Right atrium auricular region (tissue), 2 donors: Measurements from ENCODE around the gene ISG15. TPM values are rescaled to one million over a fixed set of nuclear protein-coding genes. Genes with fewer than 3 reads are reported as not detected.
"Not testable (repeated sequence)": the region's sequence is repeated elsewhere in the genome, so short reads cannot be mapped to it uniquely, and the experiment has no call there.

ENCODE experiments used
- DNase-seq: peaks from one replicate; pipeline ENCODE4 v3.0.0-alpha.2; 2019; ENCODE audit warnings: low spot score
- H3K27ac ChIP-seq, 2 donors: fragments of 200-600 bp; sonication (generic); 1 replicate in 1 of 2; 2 replicates in 1 of 2; pipeline ENCODE4 v1.5.1; 2016 to 2019
- H3K27me3 ChIP-seq, 2 donors: fragments of 200-600 bp; sonication (generic); one replicate each; pipeline versions ENCODE4 v1.5.1 to v1.6.0; 2017 to 2019
- H3K36me3 ChIP-seq: fragments of 200-600 bp; sonication (generic); one replicate; pipeline ENCODE4 v1.5.1; 2016
- H3K4me1 ChIP-seq, 2 donors: fragments of 200-600 bp; sonication (generic); one replicate each; pipeline versions ENCODE4 v1.5.1 to v1.6.0; 2017 to 2019
- H3K4me3 ChIP-seq, 2 donors: fragments of 200-600 bp; sonication (generic); 1 replicate in 1 of 2; 2 replicates in 1 of 2; pipeline ENCODE4 v1.5.1; 2017 to 2019; ENCODE audit warnings: mild to moderate bottlenecking in 1 of 2, moderate library complexity in 1 of 2
- H3K9me3 ChIP-seq, 2 donors: fragments of 200-600 bp; sonication (generic); one replicate each; pipeline ENCODE4 v1.5.1; 2019
- CTCF ChIP-seq, 2 donors: fragments of 200-600 bp; sonication (generic); IDR thresholded peaks; one replicate each; pipeline ENCODE4 v1.5.1; 2019; ENCODE audit warnings: antibody characterized with exemption in 2 of 2
- total RNA-seq, 2 donors: library from RNA; depleted of rRNA; stranded (reverse); fragments of >200 nt; gene quantifications; one replicate each; pipeline ENCODE4 v1.1.0, GENCODE V29; 2016

ISG15 gene
- total RNA-seq, 2 donors from 2014 or later = 26.8 to 32.2 TPM

DNA sequence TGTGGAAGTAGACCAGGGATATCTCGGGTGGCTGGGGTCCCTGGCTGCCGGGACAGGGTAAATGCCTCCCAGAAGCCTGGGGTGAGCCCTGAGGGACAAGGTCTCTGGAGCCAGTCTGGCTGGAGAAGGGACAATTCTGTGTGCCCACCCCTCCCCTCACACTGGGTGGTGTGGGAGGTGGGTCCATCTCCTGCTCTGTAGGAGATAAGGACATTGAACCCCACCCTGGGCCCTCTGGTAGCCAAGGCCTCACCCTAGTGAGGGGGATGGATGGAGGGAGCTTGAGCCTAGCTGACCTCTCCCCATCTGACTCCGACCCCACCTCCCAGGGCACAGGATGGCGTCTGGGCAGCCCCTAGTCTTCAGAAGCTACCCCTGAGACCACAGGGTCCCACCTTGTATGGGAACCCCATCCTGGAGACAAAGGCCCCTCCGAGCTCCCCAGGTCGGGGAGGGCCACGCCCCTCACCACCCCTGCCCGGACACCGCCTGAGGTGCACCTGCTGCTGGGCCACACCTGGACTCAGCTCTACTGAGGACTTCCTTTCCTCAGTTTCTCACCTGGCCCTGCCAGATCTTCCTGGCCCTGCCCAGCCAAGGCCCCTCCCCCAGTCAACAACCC, 11.0 kb downstream of the ISG15 start:
- H3K9me3 ChIP-seq = no peaks in the 10 kb centered on the region
- no peak overlapping the region for H3K4me3 ChIP-seq
- TF ChIP-seq CTCF (IDR thresholded peaks at IDR 0.05) = no peak
- no peak for DNase-seq
- peaks cover 0 to 54% of the 10 kb centered on the region in 2 donors for H3K4me1 ChIP-seq
- H3K27me3 ChIP-seq = no peaks in the 10 kb centered on the region
- no peak overlapping the region for H3K27ac ChIP-seq
- H3K36me3 ChIP-seq = no peaks in the 10 kb centered on the region

- DNase-seq = no peak
- H3K9me3 ChIP-seq = no peaks in the 10 kb centered on the region
- H3K36me3 ChIP-seq = no peaks in the 10 kb centered on the region
- H3K27me3 ChIP-seq = no peaks in the 10 kb centered on the region
- H3K27ac ChIP-seq = peak overlapping the region in 1 of 2 donors; percentile 16
- H3K4me3 ChIP-seq = peak overlapping the region in 1 of 2 donors; percentile 15
- peaks cover 0 to 54% of the 10 kb centered on the region in 2 donors for H3K4me1 ChIP-seq
- no peak for TF ChIP-seq CTCF (IDR thresholded peaks at IDR 0.05)
These were observed 11.7 kb downstream of the ISG15 start for GRCh38 chr1:1024771-1025699.

GRCh38 chr1:1025730-1026129, 12.4 kb downstream of the ISG15 start:
- Histone ChIP-seq H3K9me3 (no peaks in the 10 kb centered on the region), H3K4me3 (no peak overlapping the region), H3K27ac (no peak overlapping the region), H3K4me1 (peaks cover 0 to 48% of the 10 kb centered on the region in 2 donors), H3K36me3 (no peaks in the 10 kb centered on the region), H3K27me3 (no peaks in the 10 kb centered on the region)
- no peak for TF ChIP-seq CTCF (IDR thresholded peaks at IDR 0.05)
- no peak for DNase-seq

DNA sequence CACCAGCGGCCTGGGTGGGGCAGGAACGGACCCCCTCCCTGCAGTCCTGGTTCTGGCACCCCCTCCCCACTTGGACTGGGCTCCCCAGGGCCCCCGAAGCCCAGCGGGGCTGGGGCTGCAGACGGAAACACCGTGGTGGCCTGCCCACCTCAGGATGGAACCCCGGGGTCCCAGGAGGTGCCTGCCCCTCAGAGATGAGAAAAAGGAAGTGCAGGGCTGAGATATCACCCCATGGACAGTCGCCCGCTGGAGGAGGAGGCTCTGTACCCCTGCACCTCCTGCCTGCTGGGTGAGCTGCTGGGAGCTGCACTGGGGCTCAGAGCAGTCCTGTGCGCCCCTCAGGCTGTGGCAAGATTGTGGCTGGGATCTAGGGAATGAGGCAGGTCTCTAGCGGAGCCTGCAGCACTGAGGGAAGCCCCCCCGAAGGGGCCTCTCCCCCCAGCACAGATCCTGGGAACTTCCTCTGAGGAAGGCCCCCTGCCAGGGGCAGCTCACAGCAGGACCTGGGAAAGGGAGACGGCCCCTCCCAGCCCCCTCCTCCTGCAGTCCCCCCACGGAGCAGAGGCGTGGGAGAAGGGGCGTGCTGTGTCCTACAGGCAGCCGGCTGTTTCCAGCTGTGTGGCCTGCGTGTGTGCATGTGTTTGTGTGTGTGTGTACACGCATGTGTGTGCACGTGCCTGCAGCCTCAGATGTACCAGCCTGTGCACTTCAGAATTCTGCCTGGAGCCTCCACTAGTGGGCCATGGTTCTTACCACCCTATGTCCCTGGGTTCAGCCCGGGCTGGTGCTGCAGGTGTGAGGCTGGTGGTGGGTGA, 13.5 kb downstream of the ISG15 start:
- Histone ChIP-seq H3K27me3 (no peaks in the 10 kb centered on the region), H3K27ac (no peak overlapping the region), H3K9me3 (no peaks in the 10 kb centered on the region), H3K36me3 (no peaks in the 10 kb centered on the region), H3K4me1 (peaks cover 0 to 44% of the 10 kb centered on the region in 2 donors), H3K4me3 (no peak overlapping the region)
- TF ChIP-seq CTCF (IDR thresholded peaks at IDR 0.05) = no peak
- DNase-seq = no peak

GRCh38 chr1:1027791-1028190, 14.5 kb downstream of the ISG15 start:
- H3K4me3 ChIP-seq = no peak overlapping the region
- DNase-seq = no peak
- peaks cover 0 to 54% of the 10 kb centered on the region in 2 donors for H3K4me1 ChIP-seq
- no peak for TF ChIP-seq CTCF (IDR thresholded peaks at IDR 0.05)
- H3K27me3 ChIP-seq = no peaks in the 10 kb centered on the region
- H3K36me3 ChIP-seq = no peaks in the 10 kb centered on the region
- H3K9me3 ChIP-seq = no peaks in the 10 kb centered on the region
- H3K27ac ChIP-seq = no peak overlapping the region

DNA sequence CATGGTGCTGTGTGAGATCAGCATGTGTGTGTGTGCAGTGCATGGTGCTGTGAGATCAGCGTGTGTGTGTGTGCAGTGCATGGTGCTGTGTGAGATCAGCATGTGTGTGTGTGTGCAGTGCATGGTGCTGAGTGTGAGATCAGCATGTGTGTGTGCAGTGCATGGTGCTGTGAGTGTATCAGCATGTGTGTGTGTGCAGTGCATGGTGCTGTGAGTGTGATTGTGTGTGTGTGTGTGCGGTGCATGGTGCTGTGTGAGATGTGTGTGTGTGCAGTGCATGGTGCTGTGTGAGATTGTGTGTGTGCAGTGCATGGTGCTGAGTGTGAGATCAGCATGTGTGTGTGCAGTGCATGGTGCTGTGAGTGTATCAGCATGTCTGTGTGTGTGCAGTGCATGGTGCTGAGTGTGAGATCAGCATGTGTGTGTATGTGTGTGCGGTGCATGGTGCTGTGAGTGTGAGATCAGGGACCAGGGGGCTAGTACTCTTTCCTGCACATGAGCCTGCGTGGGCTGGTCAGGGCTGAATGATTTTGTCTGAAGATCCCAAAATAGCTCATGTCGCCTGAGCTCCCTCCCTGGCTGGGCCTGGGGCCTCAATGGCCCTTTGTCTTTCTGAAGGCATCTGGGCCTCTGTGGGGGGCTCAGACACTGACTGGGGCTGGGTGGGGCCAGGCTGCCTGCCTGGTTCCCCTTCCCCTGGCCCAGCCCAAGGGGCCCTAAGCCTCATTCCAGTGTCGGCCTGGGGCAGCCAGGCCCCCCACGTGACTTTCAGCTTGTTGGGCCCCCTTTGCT, 17.8 kb downstream of the ISG15 start:
- H3K27ac ChIP-seq, H3K27me3 ChIP-seq, H3K9me3 ChIP-seq, H3K4me3 ChIP-seq, H3K36me3 ChIP-seq, DNase-seq: not testable (repeated sequence)
- H3K4me1 ChIP-seq = peaks cover 0 to 47% of the 10 kb centered on the region in 2 donors
